ENCODE results near the gene IFIT2. TPM values are rescaled to one million over a fixed set of nuclear protein-coding genes. Genes with fewer than 3 reads are reported as not detected.
A peak's percentile ranks its signal among the peaks of the same experiment; 100 is the strongest.
"Not testable (repeated sequence)": the region's sequence is repeated elsewhere in the genome, so short reads cannot be mapped to it uniquely, and the experiment has no call there.

Gene IFIT2
- total RNA-seq, 4 donors from 2014 or later: 3.3 to 11.4 (median 6.0) TPM

- Histone ChIP-seq H3K27ac (peak overlapping the region; percentile 81 to 97 (median 84)), H3K4me1 (peaks cover 0 to 70% (median 52%) of the 10 kb centered on the region in 4 donors)
- H3K9me3 ChIP-seq, H3K36me3 ChIP-seq, H3K4me3 ChIP-seq, H3K27me3 ChIP-seq: not testable (repeated sequence)
- peak in 1 of 2 donors; percentile 29 for DNase-seq (ENCODE audit: low spot score in 2 of 2)
- 14 to 26% methylated on average over 7 of the region's 7 CpGs for WGBS, 2 donors
- TF ChIP-seq EP300 (IDR thresholded peaks at IDR 0.05): peak in 1 of 2 donors; percentile 47
Measured at GRCh38 chr10:89350631-89351315, 48.9 kb downstream of the IFIT2 start.

- TF ChIP-seq POLR2A (IDR thresholded peaks at IDR 0.05) (no peak), CTCF (IDR thresholded peaks at IDR 0.05) (no peak), EP300 (IDR thresholded peaks at IDR 0.05) (no peak)
- no peak for DNase-seq (ENCODE audit: low spot score in 2 of 2)
- Histone ChIP-seq H3K27ac (peak overlapping the region; percentile 81 to 97 (median 84)), H3K4me1 (peaks cover 0 to 64% (median 47%) of the 10 kb centered on the region in 4 donors), H3K27me3 (no peaks in the 10 kb centered on the region), H3K36me3 (no peaks in the 10 kb centered on the region), H3K4me3 (no peak overlapping the region), H3K9me3 (no peaks in the 10 kb centered on the region)
- 16 to 20% methylated on average over 1 of the region's 1 CpG for WGBS, 2 donors
Measured at GRCh38 chr10:89351412-89351779, 49.5 kb downstream of the IFIT2 start.

GRCh38 chr10:89351780-89352597 is 50.1 kb downstream of the IFIT2 start:
- no peak for TF ChIP-seq POLR2A (IDR thresholded peaks at IDR 0.05)
- no peak for TF ChIP-seq CTCF (IDR thresholded peaks at IDR 0.05)
- TF ChIP-seq EP300 (IDR thresholded peaks at IDR 0.05): peak; percentile 17 to 82
- H3K27me3 ChIP-seq: no peaks in the 10 kb centered on the region
- no peak overlapping the region for H3K4me3 ChIP-seq
- DNase-seq (ENCODE audit: low spot score in 2 of 2): no peak
- no peaks in the 10 kb centered on the region for H3K36me3 ChIP-seq
- 20 to 24% methylated on average over 12 of the region's 12 CpGs for WGBS, 2 donors
- H3K27ac ChIP-seq: peak overlapping the region; percentile 81 to 97 (median 84)
- H3K4me1 ChIP-seq: peaks cover 0 to 58% (median 41%) of the 10 kb centered on the region in 4 donors
- no peaks in the 10 kb centered on the region for H3K9me3 ChIP-seq

GRCh38 chr10:89352802-89353201 is 51.0 kb downstream of the IFIT2 start:
- H3K9me3 ChIP-seq: no peaks in the 10 kb centered on the region
- no peaks in the 10 kb centered on the region for H3K36me3 ChIP-seq
- H3K27me3 ChIP-seq: no peaks in the 10 kb centered on the region
- H3K27ac ChIP-seq: peak overlapping the region; percentile 81 to 97 (median 84)
- TF ChIP-seq CTCF (IDR thresholded peaks at IDR 0.05): no peak
- TF ChIP-seq EP300 (IDR thresholded peaks at IDR 0.05): no peak
- no peak for TF ChIP-seq POLR2A (IDR thresholded peaks at IDR 0.05)
- 75 to 76% methylated on average over 4 of the region's 4 CpGs for WGBS, 2 donors
- no peak for DNase-seq (ENCODE audit: low spot score in 2 of 2)
- H3K4me3 ChIP-seq: no peak overlapping the region
- peaks cover 0 to 52% (median 33%) of the 10 kb centered on the region in 4 donors for H3K4me1 ChIP-seq

GRCh38 chr10:89355394-89355931 is 53.6 kb downstream of the IFIT2 start:
- no peak for DNase-seq (ENCODE audit: low spot score in 2 of 2)
- H3K36me3 ChIP-seq: no peaks in the 10 kb centered on the region
- H3K4me3 ChIP-seq: no peak overlapping the region
- no peaks in the 10 kb centered on the region for H3K27me3 ChIP-seq
- no peak overlapping the region for H3K27ac ChIP-seq
- no peaks in the 10 kb centered on the region for H3K9me3 ChIP-seq
- peaks cover 0 to 27% (median 19%) of the 10 kb centered on the region in 4 donors for H3K4me1 ChIP-seq
- TF ChIP-seq CTCF (IDR thresholded peaks at IDR 0.05) (no peak), POLR2A (IDR thresholded peaks at IDR 0.05) (no peak), EP300 (IDR thresholded peaks at IDR 0.05) (no peak)
- WGBS, 2 donors: 66 to 85% methylated on average over 2 of the region's 2 CpGs
